K562 (cell line): ENCODE measurements around the gene STRN3. TPM values are rescaled to one million over a fixed set of nuclear protein-coding genes. Genes with fewer than 3 reads are reported as not detected.

Source experiments
- CCNT2 ChIP-seq: IDR thresholded peaks from 2 replicates; pipeline ENCODE4 v1.6.1; 2011; ENCODE audit warnings: borderline replicate concordance, low read depth, mild to moderate bottlenecking, moderate library complexity, mixed read lengths, low read length; ENCODE audit not compliant: insufficient read length; ENCODE audit errors: extremely low read depth
- EGR1 ChIP-seq: fragments of 450-650 bp; conservative IDR thresholded peaks from 2 replicates; pipeline ENCODE4 v1.6.1; 2017; ENCODE audit warnings: mild to moderate bottlenecking
- ETS2 ChIP-seq: IDR thresholded peaks from 2 replicates; pipeline ENCODE4 v1.6.1; 2016; ENCODE audit warnings: borderline replicate concordance, missing genetic modification characterization, mild to moderate bottlenecking, moderate library complexity, missing compliant biosample characterization; ENCODE audit not compliant: poor library complexity, severe bottlenecking
- GTF2B ChIP-seq: IDR thresholded peaks from 2 replicates; pipeline ENCODE4 v1.6.1; 2011; ENCODE audit not compliant: insufficient read length; ENCODE audit errors: extremely low read depth
- HNRNPK ChIP-seq: fragments of 200-400 bp; formaldehyde crosslinking; IDR thresholded peaks from one replicate; pipeline ENCODE4 v1.6.1; 2018; ENCODE audit warnings: mild to moderate bottlenecking, low read depth, low read length; ENCODE audit not compliant: poor library complexity, severe bottlenecking
- KAT2B ChIP-seq: IDR thresholded peaks from one replicate; pipeline ENCODE4 v1.6.1; 2012; ENCODE audit warnings: low read depth, mild to moderate bottlenecking, control low read depth, inconsistent platforms, low read length, moderate library complexity
- KLF6 ChIP-seq: fragments of 250-450 bp; sonication (Bioruptor Pico); IDR thresholded peaks from 2 replicates; pipeline ENCODE4 v1.4.0; 2020; ENCODE audit warnings: mild to moderate bottlenecking, moderate library complexity, borderline replicate concordance
- MITF ChIP-seq: IDR thresholded peaks from 2 replicates; pipeline ENCODE4 v1.6.1; 2014; ENCODE audit warnings: antibody characterized with exemption
- MYC ChIP-seq, 2 experiments: fragments of 250-450 bp in 1 of 2; sonication (Bioruptor Pico) in 1 of 2; IDR thresholded peaks; 2 replicates each; pipeline versions ENCODE4 v1.5.1 to v1.6.1; 2012 to 2021; ENCODE audit warnings: low read depth in 2 of 2, borderline replicate concordance in 1 of 2, improper control_type of control experiment in 1 of 2, low read length in 1 of 2, mild to moderate bottlenecking in 1 of 2, moderate library complexity in 1 of 2
- NCOA2 ChIP-seq, 2 experiments: fragments of 450-650 bp; IDR thresholded peaks; 2 replicates each; pipeline ENCODE4 v1.6.1; 2018; ENCODE audit warnings: mild to moderate bottlenecking in 2 of 2, moderate library complexity in 1 of 2; ENCODE audit not compliant: partially characterized antibody in 2 of 2
- NFE2 ChIP-seq: IDR thresholded peaks from 2 replicates; pipeline ENCODE4 v1.6.1; 2014; ENCODE audit warnings: antibody characterized with exemption, low read depth
- NR2F6 ChIP-seq: fragments of 450-650 bp; formaldehyde crosslinking; IDR thresholded peaks from 2 replicates; pipeline ENCODE4 v1.4.0; 2020; ENCODE audit warnings: mild to moderate bottlenecking
- PRPF4 ChIP-seq: fragments of 200-400 bp; formaldehyde crosslinking; IDR thresholded peaks from one replicate; pipeline ENCODE4 v1.6.1; 2017; ENCODE audit warnings: low read length, low read depth, mild to moderate bottlenecking; ENCODE audit not compliant: insufficient read depth, poor library complexity, severe bottlenecking
- PTTG1 ChIP-seq: fragments of 450-650 bp; IDR thresholded peaks from 2 replicates; pipeline ENCODE4 v1.6.1; 2016; ENCODE audit warnings: low read depth, mild to moderate bottlenecking, missing genetic modification characterization, missing compliant biosample characterization
- RBM15 ChIP-seq: fragments of 200-400 bp; formaldehyde crosslinking; IDR thresholded peaks from 2 replicates; pipeline ENCODE4 v1.6.1; 2018; ENCODE audit warnings: mild to moderate bottlenecking, low read length, moderate library complexity; ENCODE audit not compliant: insufficient read depth
- RFX5 ChIP-seq: IDR thresholded peaks from 2 replicates; pipeline ENCODE4 v1.6.1; 2011; ENCODE audit warnings: low read depth, mild to moderate bottlenecking, improper control_type of control experiment, low read length
- SRSF1 ChIP-seq: fragments of 200-400 bp; formaldehyde crosslinking; IDR thresholded peaks from 2 replicates; pipeline ENCODE4 v1.6.1; 2017; ENCODE audit warnings: mild to moderate bottlenecking, low read depth, low read length, moderate library complexity
- ZFP30 ChIP-seq: fragments of 250-450 bp; sonication (Bioruptor Pico); IDR thresholded peaks from 2 replicates; pipeline ENCODE4 v1.8.0; 2022; ENCODE audit warnings: moderate library complexity, mild to moderate bottlenecking, inconsistent platforms, borderline replicate concordance
- ZNF232 ChIP-seq: sonication (generic); formaldehyde crosslinking; IDR thresholded peaks from 2 replicates; pipeline ENCODE4 v1.8.0; 2022; ENCODE audit warnings: mild to moderate bottlenecking, missing genetic modification reagents
- ZNF24 ChIP-seq: fragments of 450-650 bp; IDR thresholded peaks from 2 replicates; pipeline ENCODE4 v1.6.1; 2016
- ZNF507 ChIP-seq: conservative IDR thresholded peaks from 2 replicates; pipeline ENCODE4 v1.6.1; 2017; ENCODE audit warnings: missing genetic modification characterization, missing compliant biosample characterization
- ZNF639 ChIP-seq, 2 experiments: fragments of 200-800 bp in 1 of 2; sonication (Bioruptor generic) in 1 of 2; sonication (generic) in 1 of 2; formaldehyde crosslinking in 1 of 2; IDR thresholded peaks in 1 of 2; conservative IDR thresholded peaks in 1 of 2; 2 replicates each; pipeline versions ENCODE4 v1.5.0 to v1.6.1; 2016 to 2020; ENCODE audit warnings: missing compliant biosample characterization in 1 of 2, missing genetic modification characterization in 1 of 2, missing genetic modification reagents in 1 of 2
- polyA plus RNA-seq, 8 experiments: library from polyadenylated mRNA; depleted of rRNA in 4 of 8; stranded (reverse) in 5 of 8; unstranded in 3 of 8; fragments of >200 nt; fragmentation: Nextera tagmentation in 2 of 8; fragmentation: Illumina TruSeq in 1 of 8; extraction: Ambion mirVana in 2 of 8; extraction: Trizol in 1 of 8; gene quantifications; 2 replicates each; pipeline versions ENCODE4 v1.2.1 to v1.2.3, GENCODE V29; 2011 to 2014; ENCODE audit warnings: inconsistent platforms in 1 of 8, missing spikeins in 1 of 8
- total RNA-seq, 7 experiments: library from RNA; depleted of rRNA in 6 of 7; stranded (reverse); fragments of >200 nt in 6 of 7; fragmentation: Illumina TruSeq in 2 of 7; extraction: Trizol in 2 of 7; gene quantifications; 2 replicates each; pipeline versions ENCODE4 v1.2.1 to v1.2.3, GENCODE V29; 2011 to 2021; ENCODE audit warnings: low replicate concordance in 1 of 7

The STRN3 gene
- total and polyA plus RNA-seq, 9 of the 15 experiments (the other 6 are each of a cell fraction or from before 2014, with no cell fraction given): 5.9 to 29.1 (median 16.0) TPM

- TF ChIP-seq ZNF639 (CRISPR knock-in tag; conservative IDR thresholded peaks at IDR 0.05 in 1 of 2, IDR thresholded peaks at IDR 0.05 in 1 of 2): peak in 1 of 2 experiments; percentile 77; a peak in 2 of 4 replicates
- TF ChIP-seq SRSF1: no peak
- TF ChIP-seq KAT2B: no peak
- no peak for TF ChIP-seq ZNF232 (CRISPR knock-in tag)
- peak; percentile 80; the same call in 1 of the 2 replicates for TF ChIP-seq KLF6 (CRISPR knock-in tag)
- TF ChIP-seq CCNT2: peak; percentile 97
- TF ChIP-seq ETS2 (tag): no peak
- TF ChIP-seq ZFP30: no peak
- TF ChIP-seq PTTG1: no peak
- no peak for TF ChIP-seq RBM15
- TF ChIP-seq MITF: peak; percentile 80
- TF ChIP-seq NR2F6 (CRISPR knock-in tag): no peak
- no peak for TF ChIP-seq PRPF4
- no peak for TF ChIP-seq ZNF507 (tag)
- TF ChIP-seq MYC (IDR thresholded peaks at IDR 0.05; ENCODE audit: low read depth, low read length): peak; percentile 74
- no peak for TF ChIP-seq MYC (CRISPR knock-in tag; IDR thresholded peaks at IDR 0.05; ENCODE audit: borderline replicate concordance, low read depth)
- TF ChIP-seq GTF2B: no peak
- no peak for TF ChIP-seq RFX5
- peak; percentile 56 for TF ChIP-seq NFE2
- TF ChIP-seq NCOA2 (IDR thresholded peaks at IDR 0.05; ENCODE audit: partially characterized antibody in 2 of 2): peak; percentile 79 to 83
- TF ChIP-seq HNRNPK: no peak
- peak; percentile 95 for TF ChIP-seq EGR1
- TF ChIP-seq ZNF24: peak; percentile 67; the same call in 1 of the 2 replicates
These were observed 33.2 kb upstream of the STRN3 start (continued) for GRCh38 chr14:31059152-31059924.
